GM23338 (cell line): ENCODE measurements around the gene HCRTR1. TPM values are rescaled to one million over a fixed set of nuclear protein-coding genes. Genes with fewer than 3 reads are reported as not detected.
A peak's percentile ranks its signal among the peaks of the same experiment; 100 is the strongest.

Experiments
- ATAC-seq: fragments of 200-7000 bp; cut with Tn5 transposase; 3 replicates; pipeline ENCODE4 v1.9.1; 2020
- DNase-seq: peaks from one replicate; pipeline ENCODE4 v3.0.0-alpha.2; 2015; ENCODE audit warnings: low spot score
- H2AFZ ChIP-seq: fragments of 200-600 bp; sonication (generic); 2 replicates; pipeline ENCODE4 v1.8.0; 2016; ENCODE audit warnings: antibody characterized with exemption, mild to moderate bottlenecking, moderate library complexity
- H3F3A ChIP-seq: fragments of 200-600 bp; sonication (generic); replicated peaks from 2 replicates; pipeline ENCODE4 v1.8.0; 2017; ENCODE audit warnings: antibody characterized with exemption, mixed run types, low read depth
- H3K27ac ChIP-seq: fragments of 200-600 bp; sonication (generic); 2 replicates; pipeline ENCODE4 v1.6.1; 2016; ENCODE audit warnings: low read depth
- H3K27me3 ChIP-seq: fragments of 200-600 bp; sonication (generic); 2 replicates; pipeline ENCODE4 v1.8.0; 2016; ENCODE audit warnings: mild to moderate bottlenecking, mixed run types, moderate library complexity; ENCODE audit not compliant: insufficient read depth
- H3K36me3 ChIP-seq: fragments of 200-600 bp; sonication (generic); 2 replicates; pipeline ENCODE4 v1.8.0; 2016; ENCODE audit warnings: mild to moderate bottlenecking; ENCODE audit not compliant: insufficient read depth
- H3K4me1 ChIP-seq: fragments of 200-600 bp; sonication (generic); 2 replicates; pipeline ENCODE4 v1.8.0; 2016; ENCODE audit warnings: mild to moderate bottlenecking, moderate library complexity; ENCODE audit not compliant: insufficient read depth
- H3K4me2 ChIP-seq: fragments of 200-600 bp; sonication (generic); 2 replicates; pipeline ENCODE4 v1.7.1; 2017; ENCODE audit warnings: mixed run types
- H3K4me3 ChIP-seq: fragments of 200-600 bp; sonication (generic); 2 replicates; pipeline ENCODE4 v1.6.1; 2016; ENCODE audit warnings: mixed run types
- H3K79me2 ChIP-seq: fragments of 200-600 bp; sonication (generic); replicated peaks from 2 replicates; pipeline ENCODE4 v1.8.0; 2017; ENCODE audit warnings: mild to moderate bottlenecking; ENCODE audit not compliant: insufficient read depth
- H3K9me2 ChIP-seq: fragments of 200-600 bp; sonication (generic); 2 replicates; pipeline ENCODE4 v1.8.0; 2017; ENCODE audit not compliant: insufficient read depth
- H4K20me1 ChIP-seq: fragments of 200-600 bp; sonication (generic); replicated peaks from 2 replicates; pipeline ENCODE4 v1.8.0; 2017; ENCODE audit warnings: mild to moderate bottlenecking; ENCODE audit not compliant: insufficient read depth
- H3K27ac Mint-ChIP-seq: 2 replicates; pipeline ENCODE4 v1.8.0; 2020; ENCODE audit warnings: inconsistent platforms, mild to moderate bottlenecking, moderate library complexity, mixed read lengths
- H3K27me3 Mint-ChIP-seq: 3 replicates; pipeline ENCODE4 v1.8.0; 2022; ENCODE audit warnings: low read depth, mild to moderate bottlenecking, moderate library complexity, mixed read lengths, inconsistent platforms; ENCODE audit not compliant: insufficient read depth, poor library complexity
- H3K36me3 Mint-ChIP-seq: 3 replicates; pipeline ENCODE4 v1.8.0; 2021; ENCODE audit warnings: low read depth, mild to moderate bottlenecking, inconsistent platforms, moderate library complexity, mixed read lengths
- H3K4me1 Mint-ChIP-seq: 3 replicates; pipeline ENCODE4 v1.8.0; 2020; ENCODE audit warnings: mild to moderate bottlenecking, inconsistent platforms, mixed read lengths
- H3K4me3 Mint-ChIP-seq: 3 replicates; pipeline ENCODE4 v1.8.0; 2021; ENCODE audit warnings: moderate library complexity, mild to moderate bottlenecking, inconsistent platforms, mixed read lengths
- H3K9me3 Mint-ChIP-seq: 3 replicates; pipeline ENCODE4 v1.8.0; 2020; ENCODE audit warnings: moderate library complexity, mild to moderate bottlenecking, inconsistent platforms, mixed read lengths
- CREB1 ChIP-seq: fragments of 250-450 bp; sonication (Bioruptor Pico); IDR thresholded peaks from 2 replicates; pipeline ENCODE4 v1.5.0; 2020; ENCODE audit warnings: low read depth, mild to moderate bottlenecking, moderate library complexity
- CTCF ChIP-seq, 2 experiments: fragments of 200-600 bp in 1 of 2; sonication (generic) in 1 of 2; conservative IDR thresholded peaks; 2 replicates each; pipeline versions ENCODE4 v1.5.1 to v1.6.1; 2016 to 2017; ENCODE audit warnings: antibody characterized with exemption in 2 of 2, low read depth in 2 of 2, mild to moderate bottlenecking in 2 of 2, moderate library complexity in 1 of 2
- ETS1 ChIP-seq: IDR thresholded peaks from 2 replicates; pipeline ENCODE4 v1.6.1; 2016; ENCODE audit warnings: antibody characterized with exemption
- EZH2 ChIP-seq: fragments of 200-600 bp; sonication (generic); IDR thresholded peaks from one replicate; pipeline ENCODE4 v1.8.0; 2017; ENCODE audit warnings: antibody characterized with exemption, mild to moderate bottlenecking, low read depth; ENCODE audit not compliant: unreplicated experiment
- EZH2phosphoT487 ChIP-seq: fragments of 200-600 bp; sonication (generic); IDR thresholded peaks from one replicate; pipeline ENCODE4 v1.8.1; 2018; ENCODE audit warnings: antibody characterized with exemption; ENCODE audit not compliant: unreplicated experiment
- JUNB ChIP-seq: IDR thresholded peaks from one replicate; pipeline ENCODE4 v1.6.1; 2016; ENCODE audit warnings: antibody characterized with exemption; ENCODE audit not compliant: unreplicated experiment
- NANOG ChIP-seq: IDR thresholded peaks from 2 replicates; pipeline ENCODE4 v1.6.1; 2016; ENCODE audit warnings: antibody characterized with exemption, borderline replicate concordance
- POLR2AphosphoS5 ChIP-seq: IDR thresholded peaks from 2 replicates; pipeline ENCODE4 v1.6.1; 2016; ENCODE audit warnings: antibody characterized with exemption, low read depth
- REST ChIP-seq: IDR thresholded peaks from one replicate; pipeline ENCODE4 v1.6.1; 2018; ENCODE audit warnings: antibody characterized with exemption; ENCODE audit not compliant: unreplicated experiment
- STAT1 ChIP-seq: IDR thresholded peaks from one replicate; pipeline ENCODE4 v1.6.1; 2016; ENCODE audit warnings: antibody characterized with exemption; ENCODE audit not compliant: unreplicated experiment
- ZNF114 ChIP-seq: fragments of 250-450 bp; sonication (Bioruptor Pico); IDR thresholded peaks from 2 replicates; pipeline ENCODE4 v1.5.0; 2020; ENCODE audit warnings: mild to moderate bottlenecking, moderate library complexity
- ZNF331 ChIP-seq: fragments of 250-450 bp; sonication (Bioruptor Pico); IDR thresholded peaks from 2 replicates; pipeline ENCODE4 v1.5.0; 2020; ENCODE audit warnings: low read depth, mild to moderate bottlenecking, moderate library complexity
- ZNF462 ChIP-seq: fragments of 250-450 bp; sonication (Bioruptor Pico); IDR thresholded peaks from 2 replicates; pipeline ENCODE4 v1.5.0; 2020; ENCODE audit warnings: mild to moderate bottlenecking, moderate library complexity
- polyA plus RNA-seq: library from polyadenylated mRNA; unstranded; fragments of >200 nt; fragmentation: Nextera tagmentation; extraction: Ambion mirVana; gene quantifications from 2 replicates; pipeline ENCODE4 v1.2.1, GENCODE V29; 2016
- total RNA-seq: library from RNA; depleted of rRNA; stranded (reverse); fragments of >200 nt; shearing (Covaris generic); gene quantifications from 2 replicates; pipeline ENCODE4 v1.2.3, GENCODE V29; 2014

The HCRTR1 gene
- total and polyA plus RNA-seq, 2 experiments from 2014 or later, result 0.15 to 1.0 TPM

- Histone ChIP-seq H3K4me1 (peaks cover 14% of the 10 kb centered on the region), H3K79me2 (no peaks in the 10 kb centered on the region), H3F3A (no peaks in the 10 kb centered on the region), H2AFZ (no peak overlapping the region), H4K20me1 (no peaks in the 10 kb centered on the region), H3K9me2 (no peaks in the 10 kb centered on the region), H3K27ac (no peak overlapping the region), H3K4me3 (no peak overlapping the region), H3K36me3 (no peaks in the 10 kb centered on the region), H3K27me3 (no peaks in the 10 kb centered on the region), H3K4me2 (no peak overlapping the region)
- Mint-ChIP-seq H3K4me3 (no peak overlapping the region), H3K27ac (no peak overlapping the region), H3K4me1 (peaks cover 26% of the 10 kb centered on the region), H3K36me3 (no peaks in the 10 kb centered on the region), H3K9me3 (no peaks in the 10 kb centered on the region), H3K27me3 (peaks cover 12% of the 10 kb centered on the region)
- DNase-seq (peak; percentile 20), ATAC-seq (no peak)
- no peak for TF ChIP-seq EZH2phosphoT487
- TF ChIP-seq STAT1, result no peak
- TF ChIP-seq POLR2AphosphoS5, result no peak
- no peak for TF ChIP-seq EZH2
- no peak for TF ChIP-seq NANOG
- TF ChIP-seq CTCF (conservative IDR thresholded peaks at IDR 0.05; ENCODE audit: low read depth in 2 of 2), result no peak
- TF ChIP-seq ZNF331 (CRISPR knock-in tag), result no peak
- no peak for TF ChIP-seq JUNB
- no peak for TF ChIP-seq ZNF462 (CRISPR knock-in tag)
- TF ChIP-seq CREB1 (CRISPR knock-in tag), result no peak
- TF ChIP-seq ETS1, result no peak
- no peak for TF ChIP-seq REST
- no peak for TF ChIP-seq ZNF114
Measured at GRCh38 chr1:31672986-31673385, 55.5 kb downstream of the HCRTR1 start.
